ENCODE measurements around the gene COL28A1. TPM values are rescaled to one million over a fixed set of nuclear protein-coding genes. Genes with fewer than 3 reads are reported as not detected.
A peak's percentile ranks its signal among the peaks of the same experiment; 100 is the strongest.

The COL28A1 gene
- total and polyA plus RNA-seq, 2 of the 13 experiments (the other 11 are each of a cell fraction or from before 2014, with no cell fraction given) = 0.07 to 0.15 TPM

GRCh38 chr7:7330997-7331396 is 204.7 kb downstream of the COL28A1 start:
- H3K9ac ChIP-seq (ENCODE audit: insufficient read depth, low read depth, low read length) = no peak overlapping the region
- H3K9me3 ChIP-seq (ENCODE audit: low read length) = no peaks in the 10 kb centered on the region
- no peak overlapping the region for H3K4me3 ChIP-seq (replicated peaks in 1 of 3; ENCODE audit: insufficient read depth in 1 of 3, low read depth in 2 of 3, low read length in 3 of 3)
- ATAC-seq (peak; percentile 70), DNase-seq (ENCODE audit: low spot score) (no peak), FAIRE-seq (no peak)
- no TSS peak for BruUV-seq (replicated peaks)
- H3K4me2 ChIP-seq (ENCODE audit: low read depth, low read length) = no peak overlapping the region
- no peaks in the 10 kb centered on the region for H3K4me1 ChIP-seq (ENCODE audit: insufficient read depth, low read length)
- ChIA-PET POLR2A (no interaction called here), CTCF (ENCODE audit: low intra/inter-chr PET ratio, low total read pairs) (no interaction called here)
- H3K79me2 ChIP-seq (ENCODE audit: insufficient read depth, low read length) = no peaks in the 10 kb centered on the region
- 21% methylated on average over 2 of the region's 2 CpGs for WGBS (ENCODE audit: low lambda C conversion rate)
- H3K27ac ChIP-seq (ENCODE audit: extremely low read length, insufficient read depth, low read length) = no peak overlapping the region
- H3K36me3 ChIP-seq (replicated peaks in 1 of 2; ENCODE audit: control insufficient read depth in 1 of 2, insufficient read depth in 2 of 2, low read length in 2 of 2) = no peaks in the 10 kb centered on the region
- in situ Hi-C loops (cut with HindIII; ENCODE audit: extremely low pct_ligation_motif_present, low pct_unique_long_range_greater_than_20kb) = no loop called here
- H2AFZ ChIP-seq (ENCODE audit: low read length) = no peak overlapping the region
- H3K27me3 ChIP-seq (ENCODE audit: control insufficient read depth in 1 of 2, insufficient read depth in 2 of 2, low read length in 2 of 2) = peaks cover 0 to 4% of the 10 kb centered on the region in 2 experiments; a peak in 1 of 5 replicates
- no peaks in the 10 kb centered on the region for H4K20me1 ChIP-seq (ENCODE audit: insufficient read depth, low read length)
- intact Hi-C loops (cut with micrococcal nuclease; ENCODE audit: unreplicated experiment) = no loop called here
- TF ChIP-seq NFYB (CRISPR knock-in tag; IDR thresholded peaks at IDR 0.05) (no peak), ISL2 (CRISPR knock-in tag; IDR thresholded peaks at IDR 0.05) (no peak), ZNF367 (CRISPR knock-in tag; IDR thresholded peaks at IDR 0.05; ENCODE audit: borderline replicate concordance) (no peak), SMAD3 (CRISPR knock-in tag; IDR thresholded peaks at IDR 0.05) (no peak), ZNF256 (CRISPR knock-in tag; conservative IDR thresholded peaks at IDR 0.05) (no peak), STAG1 (CRISPR knock-in tag; IDR thresholded peaks at IDR 0.05) (no peak; the same call in 1 of the 2 replicates)
- TF ChIP-seq, protein P1, sequence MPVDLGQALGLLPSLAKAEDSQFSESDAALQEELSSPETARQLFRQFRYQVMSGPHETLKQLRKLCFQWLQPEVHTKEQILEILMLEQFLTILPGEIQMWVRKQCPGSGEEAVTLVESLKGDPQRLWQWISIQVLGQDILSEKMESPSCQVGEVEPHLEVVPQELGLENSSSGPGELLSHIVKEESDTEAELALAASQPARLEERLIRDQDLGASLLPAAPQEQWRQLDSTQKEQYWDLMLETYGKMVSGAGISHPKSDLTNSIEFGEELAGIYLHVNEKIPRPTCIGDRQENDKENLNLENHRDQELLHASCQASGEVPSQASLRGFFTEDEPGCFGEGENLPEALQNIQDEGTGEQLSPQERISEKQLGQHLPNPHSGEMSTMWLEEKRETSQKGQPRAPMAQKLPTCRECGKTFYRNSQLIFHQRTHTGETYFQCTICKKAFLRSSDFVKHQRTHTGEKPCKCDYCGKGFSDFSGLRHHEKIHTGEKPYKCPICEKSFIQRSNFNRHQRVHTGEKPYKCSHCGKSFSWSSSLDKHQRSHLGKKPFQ (CRISPR knock-in tag; IDR thresholded peaks at IDR 0.05; ENCODE audit: insufficient replicate concordance) = no peak
- TF ChIP-seq, protein P2, sequence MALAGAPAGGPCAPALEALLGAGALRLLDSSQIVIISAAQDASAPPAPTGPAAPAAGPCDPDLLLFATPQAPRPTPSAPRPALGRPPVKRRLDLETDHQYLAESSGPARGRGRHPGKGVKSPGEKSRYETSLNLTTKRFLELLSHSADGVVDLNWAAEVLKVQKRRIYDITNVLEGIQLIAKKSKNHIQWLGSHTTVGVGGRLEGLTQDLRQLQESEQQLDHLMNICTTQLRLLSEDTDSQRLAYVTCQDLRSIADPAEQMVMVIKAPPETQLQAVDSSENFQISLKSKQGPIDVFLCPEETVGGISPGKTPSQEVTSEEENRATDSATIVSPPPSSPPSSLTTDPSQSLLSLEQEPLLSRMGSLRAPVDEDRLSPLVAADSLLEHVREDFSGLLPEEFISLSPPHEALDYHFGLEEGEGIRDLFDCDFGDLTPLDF (CRISPR knock-in tag; IDR thresholded peaks at IDR 0.05) = no peak
- TF ChIP-seq, protein P3, sequence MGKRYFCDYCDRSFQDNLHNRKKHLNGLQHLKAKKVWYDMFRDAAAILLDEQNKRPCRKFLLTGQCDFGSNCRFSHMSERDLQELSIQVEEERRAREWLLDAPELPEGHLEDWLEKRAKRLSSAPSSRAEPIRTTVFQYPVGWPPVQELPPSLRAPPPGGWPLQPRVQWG (CRISPR knock-in tag; IDR thresholded peaks at IDR 0.05; ENCODE audit: borderline replicate concordance, low read depth) = no peak

Data from HepG2 (cell line).